Left renal pelvis (tissue), 4 donors: Measurements from ENCODE around the gene PRAMEF27. TPM values are rescaled to one million over a fixed set of nuclear protein-coding genes. Genes with fewer than 3 reads are reported as not detected.
"Not testable (repeated sequence)": the region's sequence is repeated elsewhere in the genome, so short reads cannot be mapped to it uniquely, and the experiment has no call there.

Source experiments
- DNase-seq, 4 donors: peaks; one replicate each; pipeline ENCODE4 v3.0.0-alpha.2; 2013; ENCODE audit warnings: low read depth in 4 of 4, low spot score in 3 of 4
- polyA plus RNA-seq, 4 donors: library from polyadenylated mRNA; unstranded; fragments of 120-200 nt; gene quantifications; one replicate each; pipeline ENCODE4 v1.2.1, GENCODE V29; 2013; ENCODE audit not compliant: insufficient read length in 4 of 4

The PRAMEF27 gene
- not detected for polyA plus RNA-seq

- not testable (repeated sequence) for DNase-seq
Measured at GRCh38 chr1:13056475-13056874, at the start of gene PRAMEF27. Gene PRAMEF27 (minus strand): TSS chr1:13056575. CDS start chr1:13053659, 2,916 bp downstream.

GRCh38 chr1:13070474-13070873 is 14.1 kb upstream of the PRAMEF27 start, which contains the start of gene PRAMEF25:
Gene PRAMEF25 (plus strand): TSS chr1:13070774. CDS start chr1:13073694, 2,920 bp downstream.
- DNase-seq, result not testable (repeated sequence)

GRCh38 chr1:13019846-13020245 is 36.5 kb downstream of the PRAMEF27 start:
- not testable (repeated sequence) for DNase-seq

- DNase-seq, result not testable (repeated sequence)
Measured at GRCh38 chr1:13011932-13012331, 44.4 kb downstream of the PRAMEF27 start.

- not testable (repeated sequence) for DNase-seq
Measured at GRCh38 chr1:13009348-13009747, 47.0 kb downstream of the PRAMEF27 start.

- not testable (repeated sequence) for DNase-seq
Measured at GRCh38 chr1:13005732-13006131, 50.6 kb downstream of the PRAMEF27 start.

Other genes starting within 250 kb of the PRAMEF27 start
- not detected for gene PRAMEF11, start 225.2 kb downstream of the PRAMEF27 start, polyA plus RNA-seq
- not detected for gene HNRNPCL1, start 207.9 kb downstream of the PRAMEF27 start, polyA plus RNA-seq
- gene PRAMEF2, start 199.5 kb downstream of the PRAMEF27 start, polyA plus RNA-seq, result not detected
- not detected for gene PRAMEF4, start 170.4 kb downstream of the PRAMEF27 start, polyA plus RNA-seq
- gene PRAMEF10, start 158.3 kb downstream of the PRAMEF27 start, polyA plus RNA-seq, result not detected
- not detected for gene PRAMEF7, start 140.0 kb downstream of the PRAMEF27 start, polyA plus RNA-seq
- gene PRAMEF6, start 109.0 kb downstream of the PRAMEF27 start, polyA plus RNA-seq, result not detected
- gene HNRNPCL3, start 4.2 kb upstream of the PRAMEF27 start, polyA plus RNA-seq, result not detected
- gene PRAMEF25, start 14.2 kb upstream of the PRAMEF27 start, polyA plus RNA-seq, result not detected
- under 1 TPM in 2 of 4 donors, not detected in 2; 0.19 to 0.42 TPM for gene HNRNPCL2, start 60.3 kb upstream of the PRAMEF27 start, polyA plus RNA-seq
- gene PRAMEF26, start 99.4 kb upstream of the PRAMEF27 start, polyA plus RNA-seq, result not detected
- under 1 TPM in 2 of 4 donors, not detected in 2; 0.18 to 0.41 TPM for gene HNRNPCL4, start 109.1 kb upstream of the PRAMEF27 start, polyA plus RNA-seq
- not detected for gene PRAMEF9, start 115.3 kb upstream of the PRAMEF27 start, polyA plus RNA-seq
- gene PRAMEF13, start 144.8 kb upstream of the PRAMEF27 start, polyA plus RNA-seq, result not detected
- gene PRAMEF18, start 169.6 kb upstream of the PRAMEF27 start, polyA plus RNA-seq, result not detected
- gene PRAMEF5, start 197.6 kb upstream of the PRAMEF27 start, polyA plus RNA-seq, result not detected
- gene PRAMEF8, start 228.6 kb upstream of the PRAMEF27 start, polyA plus RNA-seq, result not detected
- not detected for gene PRAMEF33, start 247.0 kb upstream of the PRAMEF27 start, polyA plus RNA-seq